Stimulated activated CD4-positive, alpha-beta T cell treated with anti-CD3 and anti-CD28 coated beads, Interleukin-15, amount 100 ng/mL, for 24 hours (primary cell): Measurements from ENCODE around the gene STARD13.

Source experiments
- DNase-seq: peaks from one replicate; pipeline ENCODE4 v3.0.0-alpha.2; 2020

Gene STARD13, protein sequence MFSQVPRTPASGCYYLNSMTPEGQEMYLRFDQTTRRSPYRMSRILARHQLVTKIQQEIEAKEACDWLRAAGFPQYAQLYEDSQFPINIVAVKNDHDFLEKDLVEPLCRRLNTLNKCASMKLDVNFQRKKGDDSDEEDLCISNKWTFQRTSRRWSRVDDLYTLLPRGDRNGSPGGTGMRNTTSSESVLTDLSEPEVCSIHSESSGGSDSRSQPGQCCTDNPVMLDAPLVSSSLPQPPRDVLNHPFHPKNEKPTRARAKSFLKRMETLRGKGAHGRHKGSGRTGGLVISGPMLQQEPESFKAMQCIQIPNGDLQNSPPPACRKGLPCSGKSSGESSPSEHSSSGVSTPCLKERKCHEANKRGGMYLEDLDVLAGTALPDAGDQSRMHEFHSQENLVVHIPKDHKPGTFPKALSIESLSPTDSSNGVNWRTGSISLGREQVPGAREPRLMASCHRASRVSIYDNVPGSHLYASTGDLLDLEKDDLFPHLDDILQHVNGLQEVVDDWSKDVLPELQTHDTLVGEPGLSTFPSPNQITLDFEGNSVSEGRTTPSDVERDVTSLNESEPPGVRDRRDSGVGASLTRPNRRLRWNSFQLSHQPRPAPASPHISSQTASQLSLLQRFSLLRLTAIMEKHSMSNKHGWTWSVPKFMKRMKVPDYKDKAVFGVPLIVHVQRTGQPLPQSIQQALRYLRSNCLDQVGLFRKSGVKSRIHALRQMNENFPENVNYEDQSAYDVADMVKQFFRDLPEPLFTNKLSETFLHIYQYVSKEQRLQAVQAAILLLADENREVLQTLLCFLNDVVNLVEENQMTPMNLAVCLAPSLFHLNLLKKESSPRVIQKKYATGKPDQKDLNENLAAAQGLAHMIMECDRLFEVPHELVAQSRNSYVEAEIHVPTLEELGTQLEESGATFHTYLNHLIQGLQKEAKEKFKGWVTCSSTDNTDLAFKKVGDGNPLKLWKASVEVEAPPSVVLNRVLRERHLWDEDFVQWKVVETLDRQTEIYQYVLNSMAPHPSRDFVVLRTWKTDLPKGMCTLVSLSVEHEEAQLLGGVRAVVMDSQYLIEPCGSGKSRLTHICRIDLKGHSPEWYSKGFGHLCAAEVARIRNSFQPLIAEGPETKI

DNA sequence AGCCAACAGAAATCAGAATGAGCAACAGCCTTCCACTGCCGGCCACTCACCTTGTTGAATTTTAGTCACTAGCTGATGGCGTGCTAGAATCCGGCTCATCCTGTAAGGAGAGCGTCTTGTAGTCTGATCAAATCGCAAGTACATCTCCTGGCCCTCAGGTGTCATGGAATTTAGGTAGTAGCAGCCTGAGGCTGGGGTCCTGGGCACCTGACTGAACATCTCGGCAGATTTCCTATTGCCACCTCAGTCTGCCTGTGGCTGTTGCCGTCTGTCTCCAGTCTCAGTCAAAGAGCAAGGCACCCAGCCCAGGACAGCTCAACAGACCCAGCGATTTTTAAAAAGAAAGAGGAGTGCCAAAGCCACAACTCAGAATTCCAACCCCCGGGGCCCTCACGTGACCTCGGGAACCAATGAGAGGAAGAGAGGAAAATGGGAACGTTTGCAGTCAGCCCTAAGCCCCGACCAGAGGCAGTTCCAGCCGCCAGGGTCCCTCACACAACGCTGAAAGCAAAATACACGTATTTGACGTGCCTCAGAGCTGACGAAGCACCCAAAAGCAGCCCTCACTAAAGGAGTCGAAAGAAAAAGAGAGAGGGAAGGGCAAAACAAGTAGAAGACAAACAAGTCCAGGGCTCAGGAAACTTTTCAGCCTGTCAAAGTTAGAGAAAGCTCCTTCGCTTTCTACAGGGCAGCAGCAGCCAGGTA, at the start of gene STARD13:
Gene STARD13 (minus strand): TSS at position 336 of the 705 bp plus-strand sequence. CDS start 117 bp downstream, at position 219.
- peak; percentile 30 for DNase-seq

DNA sequence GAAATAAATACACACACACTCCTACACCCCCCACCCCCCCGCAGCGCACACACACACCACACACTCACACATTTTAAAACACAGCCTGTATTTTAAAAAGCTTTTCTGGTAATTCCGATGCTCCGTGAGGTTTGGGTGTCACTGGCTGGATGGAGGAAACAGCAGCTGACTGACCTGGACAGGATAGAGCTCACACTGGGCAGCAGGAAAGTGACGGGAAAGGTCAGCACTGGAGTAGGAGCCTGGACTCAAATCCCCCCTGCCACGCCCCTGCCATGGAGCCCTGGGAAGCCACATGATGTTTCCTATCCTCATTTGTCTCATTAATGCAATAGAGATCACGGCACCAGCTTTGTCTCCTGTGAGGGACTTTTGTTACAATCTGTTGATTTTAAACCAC, 49.3 kb upstream of the STARD13 start:
- DNase-seq = no peak

DNA sequence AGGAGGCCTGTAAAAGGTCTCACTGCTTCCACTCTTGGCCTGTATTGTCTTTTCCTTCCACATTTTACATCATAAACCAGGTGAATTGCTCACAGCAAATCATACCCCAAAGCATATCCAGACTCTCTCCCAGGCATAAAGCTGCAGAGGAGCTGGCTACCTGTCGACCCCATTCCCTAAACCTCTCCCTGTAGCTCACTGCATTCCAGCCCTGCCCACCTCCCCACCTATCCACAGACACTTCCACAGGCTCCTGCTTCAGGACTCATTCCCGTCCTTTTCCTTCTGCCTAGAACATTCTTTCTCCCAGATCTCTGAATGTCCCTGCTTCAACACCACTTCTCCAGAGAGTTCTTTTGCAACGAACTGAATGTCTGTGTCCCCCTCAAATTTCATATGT, 46.4 kb upstream of the STARD13 start:
- DNase-seq = no peak

DNA sequence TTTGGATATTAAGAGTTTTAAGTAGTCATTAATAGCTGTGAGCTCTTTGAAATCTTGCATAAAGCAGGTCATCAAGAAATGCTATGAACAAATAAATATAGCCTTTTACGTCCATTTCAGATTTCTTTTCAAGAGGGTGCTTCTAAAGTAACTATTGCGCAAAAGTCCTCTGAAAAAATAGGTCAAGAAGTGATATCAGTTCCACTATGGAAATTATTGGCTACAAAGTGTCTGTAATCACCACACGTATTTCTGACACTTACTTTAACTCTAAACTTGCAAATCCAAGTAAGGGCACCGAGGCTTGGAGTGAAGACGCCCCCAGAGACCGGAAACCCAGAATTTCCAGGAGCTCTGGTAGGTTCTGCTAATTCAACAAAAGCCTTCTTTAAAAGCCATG, 44.9 kb upstream of the STARD13 start:
- DNase-seq = no peak

DNA sequence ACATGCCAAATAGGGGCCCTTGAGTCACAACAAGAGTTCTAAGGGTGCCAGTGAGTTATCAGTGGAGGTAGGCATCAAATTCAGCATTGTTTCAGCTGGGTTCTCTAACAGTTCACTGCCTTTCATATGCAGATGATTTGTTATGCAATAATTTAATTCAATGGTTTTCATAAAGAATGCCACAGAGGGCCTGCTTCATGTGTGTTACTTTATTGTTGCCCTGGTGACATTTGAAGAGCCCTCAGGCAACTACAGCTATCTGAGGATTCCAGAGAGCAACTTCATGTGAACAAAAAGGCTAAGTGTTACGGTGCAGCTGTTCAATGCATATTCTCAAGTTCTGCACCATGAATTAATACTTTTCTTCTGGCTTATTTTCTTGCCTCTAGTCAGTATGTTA, 43.1 kb upstream of the STARD13 start:
- no peak for DNase-seq

DNA sequence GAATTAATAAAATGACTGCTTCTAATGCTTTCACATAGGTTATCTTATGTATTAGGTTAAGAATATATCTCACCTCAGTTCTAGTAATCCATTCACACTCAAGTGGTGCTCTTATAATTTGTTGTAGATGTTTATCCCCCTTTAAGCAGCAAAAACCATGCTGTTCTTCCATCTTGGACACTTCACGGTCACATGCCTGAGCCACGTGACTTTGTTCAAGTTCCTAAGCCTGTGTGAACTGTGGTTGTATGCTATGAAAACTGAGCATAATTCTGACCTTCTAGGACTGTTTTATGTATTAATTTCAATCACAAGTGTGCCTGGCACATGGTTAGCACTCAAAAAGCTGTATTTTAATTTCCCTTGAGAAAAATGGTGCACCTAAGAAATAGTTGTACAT, 41.2 kb upstream of the STARD13 start:
- DNase-seq = no peak

DNA sequence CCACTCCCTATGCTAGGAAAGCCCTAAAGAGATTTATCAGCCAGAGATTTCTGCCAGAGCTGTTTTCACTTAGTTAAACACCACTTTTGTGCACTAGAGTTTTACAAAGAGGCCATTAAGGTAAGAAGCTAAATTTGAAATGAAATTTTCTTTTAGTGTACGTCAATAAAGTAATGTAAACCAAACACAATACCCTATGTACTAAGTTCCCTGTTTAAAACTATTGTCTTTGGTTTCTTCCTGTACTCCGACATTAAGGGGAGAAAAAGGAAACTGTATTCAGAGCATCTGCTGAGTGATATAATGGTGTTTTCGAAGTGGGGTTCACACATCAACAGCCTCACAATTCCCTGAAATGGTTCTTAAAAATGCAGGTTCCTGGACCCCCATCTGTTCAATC, 40.7 kb upstream of the STARD13 start:
- no peak for DNase-seq

DNA sequence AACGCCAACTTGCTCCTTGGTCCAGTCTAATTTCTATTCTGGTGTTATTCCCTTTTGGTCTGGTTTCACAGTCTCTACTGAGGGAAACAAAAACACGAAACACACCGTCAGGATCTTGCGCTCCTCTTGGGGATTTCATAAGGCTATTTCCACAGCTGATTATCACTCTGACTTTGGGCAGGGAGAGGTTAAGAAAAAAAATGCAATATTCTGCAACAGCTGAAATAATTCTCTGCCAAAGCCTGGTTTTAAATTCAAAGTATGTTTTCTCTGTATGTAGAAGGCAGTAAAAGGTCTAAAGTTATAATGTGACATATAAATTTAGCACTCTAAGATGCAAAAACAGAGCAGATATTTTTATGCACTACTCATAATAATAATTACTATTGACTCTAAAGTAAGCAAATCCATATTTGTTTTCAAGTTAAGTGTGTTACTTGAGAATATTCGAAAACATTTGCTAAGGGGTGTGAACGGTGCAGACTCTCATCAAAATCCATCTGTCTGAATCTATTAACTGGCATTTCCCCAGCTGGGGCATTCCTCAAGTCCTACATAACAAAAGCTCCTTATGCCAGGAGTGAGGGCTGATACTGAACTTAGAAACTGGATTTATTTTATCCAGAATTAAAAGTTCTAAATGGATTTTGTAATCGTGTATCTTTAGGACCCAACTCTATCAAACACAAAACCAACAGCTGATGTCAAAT, 38.4 kb upstream of the STARD13 start:
- DNase-seq = no peak

DNA sequence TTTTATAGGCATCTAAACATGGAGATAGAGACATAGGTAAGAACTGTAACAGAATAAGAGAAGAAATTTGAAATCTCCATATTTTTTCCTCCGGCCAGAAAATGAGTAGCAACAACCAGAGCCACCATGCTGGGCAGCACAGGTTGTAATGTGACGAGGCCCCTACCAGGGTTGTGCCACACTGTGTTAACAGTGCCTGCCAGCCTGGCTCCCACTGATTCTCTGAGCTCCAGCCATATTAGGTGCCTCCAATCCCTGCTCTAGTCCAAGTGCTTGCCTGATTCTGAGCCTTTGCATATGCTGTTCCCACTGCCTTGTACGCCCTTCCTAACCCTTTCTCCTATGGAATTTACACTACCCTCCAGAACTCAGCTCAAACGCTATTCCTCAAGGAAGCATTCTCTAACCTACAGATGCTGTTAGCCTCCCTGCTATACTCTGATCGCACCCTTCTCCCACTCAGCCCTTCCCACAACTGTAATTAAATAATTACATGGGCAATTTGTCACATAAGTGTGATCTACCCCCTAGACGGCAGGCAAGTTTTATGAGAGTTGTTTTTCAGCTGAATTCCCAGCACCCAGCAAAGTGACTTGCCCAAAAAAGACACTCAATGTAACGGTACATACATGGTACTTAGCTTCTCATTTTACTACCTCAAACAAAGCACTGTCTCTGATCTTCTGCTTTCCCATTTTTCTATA, 37.6 kb upstream of the STARD13 start:
- no peak for DNase-seq

DNA sequence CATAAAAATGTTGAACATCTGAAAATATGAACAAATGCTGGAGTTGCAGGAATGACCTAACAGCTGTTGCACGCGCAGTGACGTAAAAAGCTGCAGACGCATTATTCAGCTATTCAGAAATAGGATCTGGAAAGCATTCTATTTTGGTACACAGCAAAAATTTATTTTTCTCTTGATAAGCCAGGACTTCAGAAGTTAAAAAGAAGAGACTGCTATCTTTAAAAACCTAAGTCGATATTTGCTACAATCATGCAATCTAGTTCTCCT, 36.9 kb upstream of the STARD13 start:
- DNase-seq = no peak

DNA sequence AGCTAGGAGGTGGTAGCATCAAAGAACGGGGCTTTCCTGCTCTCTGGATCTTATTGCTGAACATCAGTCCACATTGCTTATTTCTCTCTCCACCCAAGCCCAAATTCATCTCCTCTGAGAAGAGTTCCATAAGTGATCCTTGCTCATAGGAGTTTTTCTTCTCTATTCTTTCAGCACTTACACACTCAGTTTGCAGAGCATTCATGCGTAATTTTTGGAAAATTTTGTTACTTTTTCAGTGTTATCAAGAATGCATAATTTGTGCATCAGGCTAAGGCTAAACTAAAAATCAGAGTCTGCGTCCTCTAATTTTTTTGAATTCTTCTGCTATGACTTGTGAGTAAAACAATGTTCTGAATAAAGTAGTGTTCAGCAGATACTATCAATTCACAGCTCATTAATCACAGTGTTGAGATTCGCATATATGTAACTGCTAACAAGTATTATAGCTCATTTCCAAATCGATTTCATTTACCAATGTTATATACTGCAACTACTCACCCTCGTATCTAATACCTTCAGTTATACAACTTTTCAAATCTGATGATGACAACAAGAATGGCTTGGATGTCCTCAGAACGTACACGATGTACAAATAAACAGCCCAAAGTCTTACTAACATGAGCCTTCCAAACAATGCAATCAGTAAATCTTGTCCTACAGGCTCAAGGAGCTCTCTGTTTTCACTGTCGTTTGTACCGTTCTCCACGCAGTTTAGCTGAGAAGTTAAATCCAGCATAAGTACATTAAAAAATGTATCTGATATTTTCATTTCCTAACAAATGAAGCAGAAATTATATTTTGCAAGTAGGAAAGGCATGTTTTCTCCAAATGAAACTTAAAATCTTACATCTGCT, 36.4 kb upstream of the STARD13 start:
- no peak for DNase-seq

DNA sequence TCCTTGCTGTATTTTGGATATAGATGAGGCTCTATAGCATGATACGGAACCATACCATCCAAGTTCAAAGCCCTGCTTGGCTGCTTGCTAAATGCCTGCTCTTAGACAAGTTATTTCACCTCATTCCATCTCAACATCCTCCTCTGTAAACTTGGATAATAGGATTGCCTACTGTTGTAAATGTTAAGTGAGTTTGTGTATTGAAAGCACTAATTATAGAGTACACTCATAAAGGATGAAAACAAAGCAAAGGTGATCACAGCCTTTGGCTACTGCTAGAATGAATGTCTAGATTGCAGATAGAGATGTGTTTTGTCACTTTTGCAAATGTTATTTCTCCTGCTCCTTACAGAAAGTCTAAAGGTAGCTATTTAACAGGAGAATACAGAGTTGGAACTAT, 34.3 kb upstream of the STARD13 start:
- no peak for DNase-seq

DNA sequence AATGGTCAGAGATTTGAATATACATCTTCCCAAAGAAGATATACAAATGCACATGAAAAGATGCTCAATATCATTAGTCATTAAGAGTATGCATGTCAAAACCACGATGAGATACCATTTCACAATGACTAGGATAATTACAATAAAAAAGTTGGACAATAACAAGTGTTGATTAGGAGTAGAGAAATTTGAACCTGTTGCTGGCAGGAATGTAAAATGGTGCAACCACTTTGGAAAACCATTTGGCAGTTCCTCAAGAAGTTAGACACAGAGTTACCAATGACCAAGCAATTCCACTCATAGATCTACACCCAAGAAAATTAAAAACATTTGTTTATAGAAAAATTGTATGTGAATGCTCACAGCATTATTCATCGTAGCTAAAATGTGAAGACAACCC, 33.2 kb upstream of the STARD13 start:
- DNase-seq = no peak

DNA sequence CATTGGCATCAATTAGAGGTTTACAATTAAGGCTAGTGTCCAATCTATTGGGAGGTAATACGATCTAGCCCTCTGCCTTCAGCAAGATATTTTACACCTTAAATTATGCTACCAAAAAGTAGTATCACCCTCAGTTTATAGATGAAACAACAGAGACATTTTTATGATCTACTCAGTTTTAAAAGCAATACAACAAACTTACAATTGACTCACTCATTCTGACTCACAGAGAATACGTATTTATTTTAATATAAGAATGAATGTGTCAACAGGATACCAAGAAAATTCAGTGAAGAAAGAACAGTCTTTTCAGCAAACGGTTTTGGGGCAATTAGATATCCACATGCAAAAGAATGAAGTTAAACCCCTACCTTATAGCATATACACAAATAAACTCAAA, 32.5 kb upstream of the STARD13 start:
- DNase-seq = no peak

DNA sequence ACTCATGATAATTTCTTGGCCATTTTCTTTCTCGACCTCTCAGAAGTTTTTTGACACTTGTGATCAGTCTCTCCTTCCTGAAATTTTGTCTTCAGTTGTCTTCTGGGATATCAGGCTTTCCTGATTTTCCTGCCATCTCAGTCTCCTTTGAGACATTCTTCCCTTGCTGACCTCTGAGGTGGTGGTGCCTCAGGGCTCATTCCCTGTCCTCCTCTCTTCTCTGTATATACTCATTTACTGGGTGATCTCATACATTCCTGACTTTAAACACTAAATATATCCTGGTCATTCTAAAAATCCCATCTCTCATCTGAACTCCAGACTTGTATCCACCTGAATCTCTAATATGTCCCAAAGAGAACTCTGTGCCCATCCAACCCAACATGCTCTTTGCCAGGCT, 31.3 kb upstream of the STARD13 start:
- DNase-seq = no peak

DNA sequence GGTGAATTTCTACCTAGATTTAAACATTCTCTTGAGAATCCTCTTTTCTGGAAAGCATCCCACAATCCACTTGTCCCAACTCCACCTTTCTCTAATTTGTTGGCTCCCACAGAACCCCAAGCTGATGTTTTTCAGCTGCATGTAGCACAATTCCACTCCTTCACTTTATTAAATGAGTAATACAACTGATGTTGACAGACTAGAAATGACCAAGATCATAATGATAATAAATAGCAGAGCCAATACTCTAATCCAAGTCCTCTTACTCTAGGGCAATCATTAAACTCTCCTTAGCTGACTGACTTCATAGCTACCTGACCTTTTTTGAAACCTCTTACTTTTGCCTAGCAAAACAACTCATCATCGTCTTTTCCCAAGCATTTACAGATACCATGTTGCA, 27.9 kb upstream of the STARD13 start:
- no peak for DNase-seq

DNA sequence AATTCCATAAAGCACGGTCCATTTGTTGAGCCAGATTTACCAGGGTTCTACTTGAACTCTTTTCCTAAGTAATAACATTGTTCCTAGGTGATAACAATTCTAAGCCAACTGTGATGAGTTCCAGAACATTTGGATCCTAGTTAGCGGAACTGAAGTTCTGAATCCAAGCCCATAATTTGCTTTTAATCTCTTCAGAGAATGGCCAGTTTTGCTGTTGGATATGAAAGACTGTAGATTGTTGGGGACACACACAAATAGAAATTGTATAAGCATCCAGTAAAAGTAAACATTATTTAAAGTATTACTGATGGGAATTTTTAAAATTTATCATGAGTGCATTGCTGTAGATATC, 27.3 kb upstream of the STARD13 start:
- DNase-seq = no peak

DNA sequence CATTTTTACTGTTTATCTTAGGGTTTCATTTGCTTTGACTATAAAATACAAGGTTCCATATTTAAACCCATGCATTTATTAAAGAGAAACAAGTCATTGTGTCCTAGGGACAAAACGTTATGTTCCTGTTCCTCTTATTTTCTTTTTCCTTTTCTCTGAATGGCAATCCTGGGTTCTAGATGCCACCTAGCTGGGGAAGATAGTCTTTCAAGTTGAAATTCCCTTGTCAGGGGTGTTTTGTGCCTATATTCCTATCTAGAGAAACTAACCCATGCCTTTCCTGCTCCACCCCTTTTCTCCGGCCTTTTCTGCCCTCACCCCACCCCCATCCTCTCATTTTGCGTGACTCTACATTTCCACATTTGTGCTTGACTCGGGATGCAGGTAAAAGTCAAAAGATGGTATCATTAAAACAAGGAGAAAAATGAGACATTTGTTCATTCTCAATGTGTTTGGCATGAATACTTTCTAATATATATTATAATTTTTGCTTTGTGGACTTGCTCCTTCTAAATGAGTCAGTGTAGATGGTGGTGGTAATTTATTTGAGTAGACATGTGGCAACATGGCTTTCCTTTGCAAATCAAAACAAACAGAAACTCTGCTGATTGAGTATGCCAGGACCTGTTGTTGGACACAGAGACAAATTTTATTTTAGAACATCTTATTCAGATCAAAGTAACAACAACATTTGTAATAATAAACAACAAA, 26.8 kb upstream of the STARD13 start:
- no peak for DNase-seq

DNA sequence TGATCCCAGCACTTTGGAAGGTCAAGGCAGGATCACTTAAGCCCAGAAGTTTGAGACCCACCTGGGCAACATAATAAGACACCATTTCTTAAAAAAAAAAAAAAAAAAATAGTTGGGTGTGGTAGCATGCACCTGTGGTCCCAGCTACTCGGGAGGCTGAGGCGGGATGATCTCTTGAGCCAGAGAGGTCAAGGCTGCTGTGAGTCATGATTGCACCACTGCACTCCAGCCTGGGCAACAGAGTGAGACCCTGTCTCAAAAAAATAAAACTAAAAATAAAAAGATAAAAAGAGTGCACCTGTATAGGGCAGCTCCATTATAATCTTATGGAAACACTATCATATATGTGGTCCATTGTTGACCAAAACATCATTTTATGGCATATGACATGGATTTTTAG, 25.5 kb upstream of the STARD13 start:
- no peak for DNase-seq

DNA sequence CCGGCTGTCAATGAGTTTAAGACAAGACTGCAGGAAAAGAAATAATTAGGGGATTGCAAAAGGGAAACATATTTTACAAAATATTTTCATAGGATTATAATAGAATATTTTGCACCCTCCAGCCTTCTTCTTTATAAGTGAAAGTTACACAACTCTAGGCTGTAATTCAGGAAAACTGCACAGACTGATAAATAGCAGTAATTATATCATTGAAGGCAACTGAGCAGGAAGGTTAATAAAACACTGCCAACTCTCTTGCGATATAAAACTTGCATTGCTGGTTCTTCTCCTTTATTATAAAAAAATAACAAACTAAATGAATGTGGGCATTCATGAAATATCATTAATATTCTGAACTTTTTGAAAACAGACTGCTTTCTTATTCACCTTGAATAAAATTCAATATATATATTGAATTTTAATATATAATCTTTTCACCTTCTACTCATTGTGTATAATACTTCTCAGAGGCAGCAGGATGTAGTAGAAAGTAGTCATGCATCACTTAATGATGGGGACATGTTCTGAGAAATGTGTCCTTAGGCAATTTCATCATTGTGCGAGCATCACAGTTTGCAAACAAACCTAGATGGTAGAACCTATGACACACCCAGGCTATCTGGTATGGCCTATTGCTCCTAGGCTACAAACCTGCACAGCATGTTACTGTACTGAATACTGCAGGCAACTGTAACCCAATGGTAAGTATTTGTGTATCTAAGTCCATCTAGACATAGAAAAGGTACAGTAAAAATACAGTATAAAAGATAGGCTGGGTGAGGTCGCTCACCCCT, 24.9 kb upstream of the STARD13 start:
- no peak for DNase-seq
